SK-N-SH treated with all-trans-retinoic acid at 6 μM for 48 hours (cell line): Measurements from ENCODE around the gene CLEC4A.

ENCODE experiments used
- ARNTL ChIP-seq: fragments of 450-650 bp; formaldehyde crosslinking; IDR thresholded peaks from 2 replicates; pipeline ENCODE4 v1.5.0; 2020; ENCODE audit warnings: low read depth, mild to moderate bottlenecking, moderate library complexity, borderline replicate concordance
- CREB5 ChIP-seq: fragments of 250-450 bp; sonication (Bioruptor Pico); IDR thresholded peaks from 2 replicates; pipeline ENCODE4 v1.5.1; 2020; ENCODE audit warnings: low read depth, mild to moderate bottlenecking, moderate library complexity
- CSDC2 ChIP-seq: fragments of 250-450 bp; sonication (Bioruptor Pico); IDR thresholded peaks from 2 replicates; pipeline ENCODE4 v1.5.0; 2020; ENCODE audit warnings: mild to moderate bottlenecking, moderate library complexity
- ESRRG ChIP-seq: fragments of 250-450 bp; sonication (Bioruptor Pico); IDR thresholded peaks from 2 replicates; pipeline ENCODE4 v1.6.1; 2021; ENCODE audit warnings: mild to moderate bottlenecking
- ISL1 ChIP-seq: fragments of 250-450 bp; sonication (Bioruptor Pico); IDR thresholded peaks from 2 replicates; pipeline ENCODE4 v2.1.2; 2022; ENCODE audit warnings: mild to moderate bottlenecking, moderate library complexity
- OSR1 ChIP-seq: fragments of 250-450 bp; sonication (Bioruptor Pico); IDR thresholded peaks from 2 replicates; pipeline ENCODE4 v1.8.0; 2022; ENCODE audit warnings: moderate library complexity, mild to moderate bottlenecking, inconsistent platforms
- PATZ1 ChIP-seq: fragments of 250-450 bp; sonication (Bioruptor Pico); IDR thresholded peaks from 2 replicates; pipeline ENCODE4 v1.8.0; 2020; ENCODE audit warnings: mild to moderate bottlenecking, moderate library complexity, borderline replicate concordance
- POU6F1 ChIP-seq: fragments of 250-450 bp; sonication (Bioruptor Pico); IDR thresholded peaks from 2 replicates; pipeline ENCODE4 v1.8.0; 2021; ENCODE audit warnings: low read depth, mild to moderate bottlenecking, moderate library complexity, borderline replicate concordance
- TCF4 ChIP-seq: fragments of 250-450 bp; sonication (Bioruptor Pico); IDR thresholded peaks from 2 replicates; pipeline ENCODE4 v1.8.0; 2021; ENCODE audit warnings: mild to moderate bottlenecking, moderate library complexity, borderline replicate concordance
- TOX ChIP-seq: fragments of 250-450 bp; sonication (Bioruptor Pico); IDR thresholded peaks from 2 replicates; pipeline ENCODE4 v1.8.0; 2021; ENCODE audit warnings: mild to moderate bottlenecking, moderate library complexity, borderline replicate concordance
- ZC3H10 ChIP-seq: fragments of 250-450 bp; sonication (Bioruptor Pico); IDR thresholded peaks from 2 replicates; pipeline ENCODE4 v1.5.1; 2021; ENCODE audit warnings: mild to moderate bottlenecking, moderate library complexity
- ZFP3 ChIP-seq: fragments of 250-450 bp; sonication (Bioruptor Pico); IDR thresholded peaks from 2 replicates; pipeline ENCODE4 v1.5.0; 2020; ENCODE audit warnings: mild to moderate bottlenecking, moderate library complexity
- ZFP30 ChIP-seq: fragments of 450-650 bp; formaldehyde crosslinking; IDR thresholded peaks from 2 replicates; pipeline ENCODE4 v1.5.0; 2022; ENCODE audit warnings: mild to moderate bottlenecking, moderate library complexity
- ZNF8 ChIP-seq: fragments of 450-650 bp; formaldehyde crosslinking; IDR thresholded peaks from 2 replicates; pipeline ENCODE4 v1.5.0; 2020; ENCODE audit warnings: mild to moderate bottlenecking, moderate library complexity

GRCh38 chr12:8075935-8076334, 47.5 kb upstream of the CLEC4A start:
- TF ChIP-seq ZFP30 (CRISPR knock-in tag) (no peak), ESRRG (CRISPR knock-in tag) (no peak), TOX (no peak), POU6F1 (CRISPR knock-in tag) (no peak), PATZ1 (no peak), ZC3H10 (no peak), ARNTL (no peak), TCF4 (CRISPR knock-in tag) (no peak), ZFP3 (CRISPR knock-in tag) (no peak), ISL1 (CRISPR knock-in tag) (no peak), CSDC2 (CRISPR knock-in tag) (no peak), OSR1 (CRISPR knock-in tag) (no peak), ZNF8 (no peak), CREB5 (CRISPR knock-in tag) (no peak)
